ENCODE measurements around the gene ZFHX3. TPM values are rescaled to one million over a fixed set of nuclear protein-coding genes. Genes with fewer than 3 reads are reported as not detected.

The ZFHX3 gene
- total and polyA plus RNA-seq, 2 of the 8 experiments (the other 6 are each of a cell fraction or from before 2014, with no cell fraction given), result 0.08 to 0.99 TPM

DNA sequence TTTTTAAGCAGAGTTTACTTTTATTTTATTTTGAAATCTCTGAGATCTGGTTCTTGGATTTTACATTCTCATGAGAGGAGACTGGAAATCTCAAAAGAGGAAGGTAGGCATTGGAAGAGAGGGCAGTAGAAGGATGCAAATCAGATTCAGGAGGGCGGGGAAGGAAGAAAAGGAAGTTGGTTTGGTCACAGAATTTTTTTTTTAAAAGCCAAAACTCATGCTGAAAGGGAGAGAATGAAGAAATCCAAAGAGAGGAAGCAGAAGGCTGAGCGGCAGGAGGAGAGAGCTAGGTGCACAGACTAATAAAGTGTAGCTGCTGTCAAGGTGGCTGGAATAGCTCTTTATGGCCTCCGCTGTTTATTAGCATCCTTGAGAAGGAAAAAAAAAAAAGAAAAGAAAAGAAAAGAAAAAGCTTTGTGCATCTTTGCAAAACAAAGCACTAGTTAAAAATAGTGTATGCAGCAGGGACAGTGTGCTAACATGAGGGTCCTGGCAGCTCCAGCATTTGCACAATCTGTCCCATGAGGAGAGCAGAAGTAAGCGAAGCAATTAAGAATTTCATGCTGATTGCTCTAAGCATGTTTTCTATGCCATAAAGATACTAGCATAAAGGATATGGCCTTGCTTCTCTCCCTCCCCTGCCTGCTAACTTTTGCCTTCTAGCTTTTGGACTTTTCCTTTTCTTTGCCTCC, 194.2 kb downstream of the ZFHX3 start:
- no peak overlapping the region for H3K27ac ChIP-seq (ENCODE audit: low read depth, low read length)
- peak overlapping the region in 1 of 2 experiments; percentile 27; a peak in 1 of 4 replicates for H3K4me2 ChIP-seq (ENCODE audit: insufficient read depth in 1 of 2, low read depth in 2 of 2, low read length in 2 of 2)
- no peak overlapping the region for H2AFZ ChIP-seq (ENCODE audit: low read length)
- no peak overlapping the region for H2BK20ac ChIP-seq (ENCODE audit: low read length)
- H3K36me3 ChIP-seq (ENCODE audit: control insufficient read depth in 2 of 4, insufficient read depth in 4 of 4, low read length in 3 of 4), result no peaks in the 10 kb centered on the region
- no peak overlapping the region for H3K14ac ChIP-seq (ENCODE audit: insufficient read length)
- no peak overlapping the region for H2BK12ac ChIP-seq (ENCODE audit: low read depth, low read length)
- no peak overlapping the region for H3K18ac ChIP-seq (ENCODE audit: extremely low read depth, low read length)
- H3K23ac ChIP-seq (ENCODE audit: insufficient read length), result no peak overlapping the region
- H3K4ac ChIP-seq (replicated peaks; ENCODE audit: insufficient read length, low read depth, low read length), result no peak overlapping the region
- no peak overlapping the region for H2BK5ac ChIP-seq (ENCODE audit: low read depth, low read length)
- ChIA-PET CTCF (ENCODE audit: partially characterized antibody) (interaction anchor here (1.0 to 25.5 kb wide), 2 partner anchors 13 to 387 kb away, joined by 3 to 376 read pairs; no protein-coding TSS in a partner anchor), POLR2A (ENCODE audit: partially characterized antibody) (no interaction called here)
- no peak overlapping the region for H4K5ac ChIP-seq (ENCODE audit: insufficient read length, low read depth, low read length)
- no peaks in the 10 kb centered on the region; the same call in 1 of the 2 replicates for H3K23me2 ChIP-seq (ENCODE audit: low read depth, low read length)
- H3K79me2 ChIP-seq (ENCODE audit: control insufficient read depth in 1 of 2, insufficient read depth in 2 of 2, low read length in 2 of 2), result no peaks in the 10 kb centered on the region
- DNase-seq (ENCODE audit: low read depth in 1 of 2, low spot score in 2 of 2) (no peak), FAIRE-seq (no peak)
- no peak overlapping the region for H2AK5ac ChIP-seq (ENCODE audit: low read depth, low read length)
- H3K9me3 ChIP-seq (ENCODE audit: insufficient read depth in 2 of 2, low read depth in 1 of 2, low read length in 1 of 2), result no peaks in the 10 kb centered on the region
- H3K4me3 ChIP-seq (ENCODE audit: extremely low read depth in 1 of 4, insufficient read depth in 2 of 4, low read depth in 3 of 4, low read length in 4 of 4), result no peak overlapping the region
- peaks cover 0 to 7% (median 0%) of the 10 kb centered on the region in 4 experiments; a peak in 2 of 7 replicates for H3K4me1 ChIP-seq (replicated peaks in 1 of 4; ENCODE audit: control insufficient read depth in 3 of 4, insufficient read depth in 4 of 4, low read length in 3 of 4)
- WGBS, 2 experiments (ENCODE audit: extremely low coverage in 1 of 2, insufficient coverage in 1 of 2, insufficient read length in 1 of 2, insufficient replicate concordance in 2 of 2, low coverage in 1 of 2, low lambda C conversion rate in 2 of 2, missing lambda C conversion rate in 1 of 2), result 91% methylated on average over 4 of the region's 4 CpGs; no CpG with 5 or more reads in 1 of the 2 experiments
- no peak overlapping the region for H4K8ac ChIP-seq (ENCODE audit: extremely low read depth, insufficient read depth, low read length)
- H4K20me1 ChIP-seq (replicated peaks in 1 of 2; ENCODE audit: control insufficient read depth in 1 of 2, insufficient read depth in 2 of 2, low read length in 2 of 2), result peaks cover 0 to 4% of the 10 kb centered on the region in 2 experiments
- no peak overlapping the region for H3K56ac ChIP-seq (replicated peaks; ENCODE audit: insufficient read length, low read depth, low read length)
- H2BK120ac ChIP-seq (replicated peaks; ENCODE audit: low read depth, low read length), result no peak overlapping the region
- no peak overlapping the region for H2BK15ac ChIP-seq (ENCODE audit: low read length)
- H3K9ac ChIP-seq (replicated peaks in 1 of 4; ENCODE audit: extremely low read depth in 1 of 4, low read depth in 3 of 4, low read length in 3 of 4), result no peak overlapping the region
- no peaks in the 10 kb centered on the region; a peak in 2 of 7 replicates for H3K27me3 ChIP-seq (replicated peaks in 1 of 4; ENCODE audit: control insufficient read depth in 3 of 4, extremely low read depth in 1 of 4, insufficient read depth in 3 of 4, low read length in 3 of 4)
- H3K79me1 ChIP-seq (ENCODE audit: low read depth, low read length), result no peaks in the 10 kb centered on the region
- no peak overlapping the region for H4K91ac ChIP-seq (replicated peaks; ENCODE audit: insufficient read length, low read length)
- TF ChIP-seq, protein P1, sequence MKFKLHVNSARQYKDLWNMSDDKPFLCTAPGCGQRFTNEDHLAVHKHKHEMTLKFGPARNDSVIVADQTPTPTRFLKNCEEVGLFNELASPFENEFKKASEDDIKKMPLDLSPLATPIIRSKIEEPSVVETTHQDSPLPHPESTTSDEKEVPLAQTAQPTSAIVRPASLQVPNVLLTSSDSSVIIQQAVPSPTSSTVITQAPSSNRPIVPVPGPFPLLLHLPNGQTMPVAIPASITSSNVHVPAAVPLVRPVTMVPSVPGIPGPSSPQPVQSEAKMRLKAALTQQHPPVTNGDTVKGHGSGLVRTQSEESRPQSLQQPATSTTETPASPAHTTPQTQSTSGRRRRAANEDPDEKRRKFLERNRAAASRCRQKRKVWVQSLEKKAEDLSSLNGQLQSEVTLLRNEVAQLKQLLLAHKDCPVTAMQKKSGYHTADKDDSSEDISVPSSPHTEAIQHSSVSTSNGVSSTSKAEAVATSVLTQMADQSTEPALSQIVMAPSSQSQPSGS (IDR thresholded peaks at IDR 0.05; ENCODE audit: low read length), result no peak
- TF ChIP-seq KDM1A (IDR thresholded peaks at IDR 0.05; ENCODE audit: borderline replicate concordance, low read length) (no peak), NANOG (IDR thresholded peaks at IDR 0.05; ENCODE audit: insufficient read depth, low read depth, low read length, poor library complexity, severe bottlenecking) (no peak), PHF8 (conservative IDR thresholded peaks at IDR 0.05; ENCODE audit: low read depth, low read length) (no peak), CEBPB (IDR thresholded peaks at IDR 0.05; ENCODE audit: low read depth, low read length) (no peak), YY1 (IDR thresholded peaks at IDR 0.05; ENCODE audit: low read depth, low read length) (no peak), TCF12 (IDR thresholded peaks at IDR 0.05; ENCODE audit: low read depth, low read length) (no peak), POLR2A (IDR thresholded peaks at IDR 0.05; ENCODE audit: control extremely low read depth in 1 of 2, low read depth in 2 of 2, low read length in 2 of 2) (no peak), RBBP5 (IDR thresholded peaks at IDR 0.05; ENCODE audit: borderline replicate concordance, low read depth, low read length) (no peak), NRF1 (IDR thresholded peaks at IDR 0.05; ENCODE audit: low read depth, low read length) (no peak), TBP (IDR thresholded peaks at IDR 0.05; ENCODE audit: low read depth, low read length) (no peak), RFX5 (IDR thresholded peaks at IDR 0.05; ENCODE audit: borderline replicate concordance, low read depth, low read length) (no peak)
